A549 (cell line): ENCODE measurements around the gene GALNTL6.

Source experiments
- BHLHE40 ChIP-seq: IDR thresholded peaks from 2 replicates; pipeline ENCODE4 v1.6.1; 2012; ENCODE audit warnings: low read depth, low read length, inconsistent platforms
- CBX2 ChIP-seq: fragments of 200-600 bp; sonication (generic); IDR thresholded peaks from 2 replicates; pipeline ENCODE4 v1.6.1; 2016; ENCODE audit warnings: low read depth, mild to moderate bottlenecking, borderline replicate concordance
- CTCF ChIP-seq: fragments of >200 bp; sonication (Bioruptor Twin); formaldehyde crosslinking; IDR thresholded peaks from 3 replicates; pipeline ENCODE4 v1.5.1; 2016
- EP300 ChIP-seq, 2 experiments: fragments of >200 bp; sonication (Bioruptor Twin); formaldehyde crosslinking; IDR thresholded peaks; 2 replicates in 1 of 2; 3 replicates in 1 of 2; pipeline ENCODE4 v1.6.1; 2016 to 2017
- HDAC2 ChIP-seq: fragments of 200-600 bp; sonication (generic); IDR thresholded peaks from 2 replicates; pipeline ENCODE4 v1.6.1; 2016
- HMGXB4 ChIP-seq: fragments of 250-450 bp; sonication (Bioruptor Pico); IDR thresholded peaks from 2 replicates; pipeline ENCODE4 v1.5.0; 2021; ENCODE audit warnings: mild to moderate bottlenecking, moderate library complexity, borderline replicate concordance
- NFE2L2 ChIP-seq: fragments of 150-350 bp; conservative IDR thresholded peaks from 2 replicates; pipeline ENCODE4 v1.6.1; 2014; ENCODE audit warnings: low read length
- POLR2A ChIP-seq: IDR thresholded peaks from 2 replicates; pipeline ENCODE4 v1.6.1; 2012; ENCODE audit warnings: mild to moderate bottlenecking, low read length
- REST ChIP-seq: fragments of 200-600 bp; sonication (generic); IDR thresholded peaks from 2 replicates; pipeline ENCODE4 v1.6.1; 2016; ENCODE audit warnings: antibody characterized with exemption, mild to moderate bottlenecking, moderate library complexity
- RNF2 ChIP-seq: fragments of 200-600 bp; sonication (generic); IDR thresholded peaks from 2 replicates; pipeline ENCODE4 v1.6.1; 2016; ENCODE audit warnings: low read depth, mild to moderate bottlenecking, antibody characterized with exemption, moderate library complexity, borderline replicate concordance
- TP53 ChIP-seq: fragments of 250-450 bp; sonication (Bioruptor Pico); IDR thresholded peaks from 2 replicates; pipeline ENCODE4 v1.5.0; 2021; ENCODE audit warnings: mild to moderate bottlenecking, moderate library complexity
- USF2 ChIP-seq: fragments of 450-650 bp; IDR thresholded peaks from 2 replicates; pipeline ENCODE4 v1.6.1; 2014; ENCODE audit warnings: antibody characterized with exemption
- ZFP36 ChIP-seq: fragments of 450-650 bp; IDR thresholded peaks from 2 replicates; pipeline ENCODE4 v1.6.1; 2014; ENCODE audit warnings: borderline replicate concordance; ENCODE audit not compliant: partially characterized antibody

GRCh38 chr4:172584816-172585215, 771.6 kb downstream of the GALNTL6 start:
- TF ChIP-seq BHLHE40 (no peak), CTCF (no peak), ZFP36 (no peak), EP300 (IDR thresholded peaks at IDR 0.05) (no peak), NFE2L2 (no peak), USF2 (no peak), TP53 (CRISPR knock-in tag) (no peak), POLR2A (no peak), REST (no peak), RNF2 (no peak), CBX2 (no peak), HMGXB4 (CRISPR knock-in tag) (no peak), HDAC2 (no peak)
